HepG2 (cell line): Measurements from ENCODE around the gene TRAF3.

Experiments
- KLF9 ChIP-seq: IDR thresholded peaks from 2 replicates; pipeline ENCODE4 v1.6.1; 2016; ENCODE audit warnings: low read depth
- NFYB ChIP-seq: sonication (generic); formaldehyde crosslinking; IDR thresholded peaks from 2 replicates; pipeline ENCODE4 v1.4.0; 2020; ENCODE audit warnings: missing genetic modification reagents
- RFX5 ChIP-seq: IDR thresholded peaks from 2 replicates; pipeline ENCODE4 v1.6.1; 2011; ENCODE audit warnings: low read depth, low read length, improper control_type of control experiment
- SRF ChIP-seq: IDR thresholded peaks from 2 replicates; pipeline ENCODE4 v1.6.1; 2011; ENCODE audit warnings: mild to moderate bottlenecking, low read depth, low read length, moderate library complexity
- TF ChIP-seq, protein P1 (sequence below): IDR thresholded peaks from 2 replicates; pipeline ENCODE4 v1.6.1; 2016; ENCODE audit warnings: low read depth, control low read depth
- TF ChIP-seq, protein P2 (sequence below): conservative IDR thresholded peaks from 2 replicates; pipeline ENCODE4 v1.6.1; 2018; ENCODE audit warnings: missing genetic modification reagents
- TF ChIP-seq, protein P3 (sequence below): IDR thresholded peaks from 2 replicates; pipeline ENCODE4 v1.6.1; 2012; ENCODE audit warnings: low read depth, low read length, improper control_type of control experiment
- TF ChIP-seq, protein P4 (sequence below): sonication (generic); formaldehyde crosslinking; IDR thresholded peaks from 2 replicates; pipeline ENCODE4 v1.5.0; 2020; ENCODE audit warnings: mild to moderate bottlenecking, missing genetic modification reagents, moderate library complexity
- TF ChIP-seq, protein P5 (sequence below): sonication (generic); formaldehyde crosslinking; IDR thresholded peaks from 2 replicates; pipeline ENCODE4 v1.4.0; 2020; ENCODE audit warnings: missing genetic modification reagents, borderline replicate concordance
- TF ChIP-seq, protein P6 (sequence below): sonication (generic); formaldehyde crosslinking; IDR thresholded peaks from 2 replicates; pipeline ENCODE4 v1.5.0; 2020; ENCODE audit warnings: missing genetic modification reagents
- TF ChIP-seq, protein P7 (sequence below): sonication (generic); formaldehyde crosslinking; IDR thresholded peaks from 2 replicates; pipeline ENCODE4 v1.8.1; 2022; ENCODE audit warnings: low read depth, mild to moderate bottlenecking, missing genetic modification reagents

DNA sequence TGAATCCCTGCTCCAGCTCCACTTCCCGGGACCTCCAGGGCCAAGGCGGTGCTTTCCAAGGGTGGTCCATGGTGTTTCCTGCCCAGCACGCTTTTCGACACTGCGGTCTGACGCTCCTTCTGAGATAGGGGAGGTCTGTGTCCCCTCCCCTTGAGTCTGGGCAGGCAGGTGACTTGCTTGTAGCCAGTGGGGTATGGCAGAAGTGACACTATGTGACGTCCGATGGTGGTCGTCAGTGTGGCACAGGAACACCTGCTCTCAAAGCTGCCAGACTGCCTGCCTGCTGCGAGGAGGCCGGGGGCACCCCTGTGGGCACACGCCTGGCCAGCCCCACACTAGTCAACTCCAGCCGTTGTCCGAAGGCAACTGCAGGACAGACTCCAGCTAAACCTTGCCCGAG lies 16.0 kb upstream of the TRAF3 start:
- TF ChIP-seq, protein P1, sequence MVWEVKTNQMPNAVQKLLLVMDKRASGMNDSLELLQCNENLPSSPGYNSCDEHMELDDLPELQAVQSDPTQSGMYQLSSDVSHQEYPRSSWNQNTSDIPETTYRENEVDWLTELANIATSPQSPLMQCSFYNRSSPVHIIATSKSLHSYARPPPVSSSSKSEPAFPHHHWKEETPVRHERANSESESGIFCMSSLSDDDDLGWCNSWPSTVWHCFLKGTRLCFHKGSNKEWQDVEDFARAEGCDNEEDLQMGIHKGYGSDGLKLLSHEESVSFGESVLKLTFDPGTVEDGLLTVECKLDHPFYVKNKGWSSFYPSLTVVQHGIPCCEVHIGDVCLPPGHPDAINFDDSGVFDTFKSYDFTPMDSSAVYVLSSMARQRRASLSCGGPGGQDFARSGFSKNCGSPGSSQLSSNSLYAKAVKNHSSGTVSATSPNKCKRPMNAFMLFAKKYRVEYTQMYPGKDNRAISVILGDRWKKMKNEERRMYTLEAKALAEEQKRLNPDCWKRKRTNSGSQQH (CRISPR knock-in tag): no peak
- TF ChIP-seq, protein P2, sequence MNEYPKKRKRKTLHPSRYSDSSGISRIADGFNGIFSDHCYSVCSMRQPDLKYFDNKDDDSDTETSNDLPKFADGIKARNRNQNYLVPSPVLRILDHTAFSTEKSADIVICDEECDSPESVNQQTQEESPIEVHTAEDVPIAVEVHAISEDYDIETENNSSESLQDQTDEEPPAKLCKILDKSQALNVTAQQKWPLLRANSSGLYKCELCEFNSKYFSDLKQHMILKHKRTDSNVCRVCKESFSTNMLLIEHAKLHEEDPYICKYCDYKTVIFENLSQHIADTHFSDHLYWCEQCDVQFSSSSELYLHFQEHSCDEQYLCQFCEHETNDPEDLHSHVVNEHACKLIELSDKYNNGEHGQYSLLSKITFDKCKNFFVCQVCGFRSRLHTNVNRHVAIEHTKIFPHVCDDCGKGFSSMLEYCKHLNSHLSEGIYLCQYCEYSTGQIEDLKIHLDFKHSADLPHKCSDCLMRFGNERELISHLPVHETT: no peak
- TF ChIP-seq, protein P3, sequence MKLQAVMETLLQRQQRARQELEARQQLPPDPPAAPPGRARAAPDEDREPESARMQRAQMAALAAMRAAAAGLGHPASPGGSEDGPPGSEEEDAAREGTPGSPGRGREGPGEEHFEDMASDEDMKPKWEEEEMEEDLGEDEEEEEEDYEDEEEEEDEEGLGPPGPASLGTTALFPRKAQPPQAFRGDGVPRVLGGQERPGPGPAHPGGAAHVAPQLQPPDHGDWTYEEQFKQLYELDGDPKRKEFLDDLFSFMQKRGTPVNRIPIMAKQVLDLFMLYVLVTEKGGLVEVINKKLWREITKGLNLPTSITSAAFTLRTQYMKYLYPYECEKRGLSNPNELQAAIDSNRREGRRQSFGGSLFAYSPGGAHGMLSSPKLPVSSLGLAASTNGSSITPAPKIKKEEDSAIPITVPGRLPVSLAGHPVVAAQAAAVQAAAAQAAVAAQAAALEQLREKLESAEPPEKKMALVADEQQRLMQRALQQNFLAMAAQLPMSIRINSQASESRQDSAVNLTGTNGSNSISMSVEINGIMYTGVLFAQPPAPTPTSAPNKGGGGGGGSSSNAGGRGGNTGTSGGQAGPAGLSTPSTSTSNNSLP: no peak
- TF ChIP-seq RFX5 (no peak), SRF (no peak), NFYB (CRISPR knock-in tag) (no peak), KLF9 (CRISPR knock-in tag) (no peak)
- TF ChIP-seq, protein P4, sequence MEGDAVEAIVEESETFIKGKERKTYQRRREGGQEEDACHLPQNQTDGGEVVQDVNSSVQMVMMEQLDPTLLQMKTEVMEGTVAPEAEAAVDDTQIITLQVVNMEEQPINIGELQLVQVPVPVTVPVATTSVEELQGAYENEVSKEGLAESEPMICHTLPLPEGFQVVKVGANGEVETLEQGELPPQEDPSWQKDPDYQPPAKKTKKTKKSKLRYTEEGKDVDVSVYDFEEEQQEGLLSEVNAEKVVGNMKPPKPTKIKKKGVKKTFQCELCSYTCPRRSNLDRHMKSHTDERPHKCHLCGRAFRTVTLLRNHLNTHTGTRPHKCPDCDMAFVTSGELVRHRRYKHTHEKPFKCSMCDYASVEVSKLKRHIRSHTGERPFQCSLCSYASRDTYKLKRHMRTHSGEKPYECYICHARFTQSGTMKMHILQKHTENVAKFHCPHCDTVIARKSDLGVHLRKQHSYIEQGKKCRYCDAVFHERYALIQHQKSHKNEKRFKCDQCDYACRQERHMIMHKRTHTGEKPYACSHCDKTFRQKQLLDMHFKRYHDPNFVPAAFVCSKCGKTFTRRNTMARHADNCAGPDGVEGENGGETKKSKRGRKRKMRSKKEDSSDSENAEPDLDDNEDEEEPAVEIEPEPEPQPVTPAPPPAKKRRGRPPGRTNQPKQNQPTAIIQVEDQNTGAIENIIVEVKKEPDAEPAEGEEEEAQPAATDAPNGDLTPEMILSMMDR (CRISPR knock-in tag): no peak
- TF ChIP-seq, protein P5, sequence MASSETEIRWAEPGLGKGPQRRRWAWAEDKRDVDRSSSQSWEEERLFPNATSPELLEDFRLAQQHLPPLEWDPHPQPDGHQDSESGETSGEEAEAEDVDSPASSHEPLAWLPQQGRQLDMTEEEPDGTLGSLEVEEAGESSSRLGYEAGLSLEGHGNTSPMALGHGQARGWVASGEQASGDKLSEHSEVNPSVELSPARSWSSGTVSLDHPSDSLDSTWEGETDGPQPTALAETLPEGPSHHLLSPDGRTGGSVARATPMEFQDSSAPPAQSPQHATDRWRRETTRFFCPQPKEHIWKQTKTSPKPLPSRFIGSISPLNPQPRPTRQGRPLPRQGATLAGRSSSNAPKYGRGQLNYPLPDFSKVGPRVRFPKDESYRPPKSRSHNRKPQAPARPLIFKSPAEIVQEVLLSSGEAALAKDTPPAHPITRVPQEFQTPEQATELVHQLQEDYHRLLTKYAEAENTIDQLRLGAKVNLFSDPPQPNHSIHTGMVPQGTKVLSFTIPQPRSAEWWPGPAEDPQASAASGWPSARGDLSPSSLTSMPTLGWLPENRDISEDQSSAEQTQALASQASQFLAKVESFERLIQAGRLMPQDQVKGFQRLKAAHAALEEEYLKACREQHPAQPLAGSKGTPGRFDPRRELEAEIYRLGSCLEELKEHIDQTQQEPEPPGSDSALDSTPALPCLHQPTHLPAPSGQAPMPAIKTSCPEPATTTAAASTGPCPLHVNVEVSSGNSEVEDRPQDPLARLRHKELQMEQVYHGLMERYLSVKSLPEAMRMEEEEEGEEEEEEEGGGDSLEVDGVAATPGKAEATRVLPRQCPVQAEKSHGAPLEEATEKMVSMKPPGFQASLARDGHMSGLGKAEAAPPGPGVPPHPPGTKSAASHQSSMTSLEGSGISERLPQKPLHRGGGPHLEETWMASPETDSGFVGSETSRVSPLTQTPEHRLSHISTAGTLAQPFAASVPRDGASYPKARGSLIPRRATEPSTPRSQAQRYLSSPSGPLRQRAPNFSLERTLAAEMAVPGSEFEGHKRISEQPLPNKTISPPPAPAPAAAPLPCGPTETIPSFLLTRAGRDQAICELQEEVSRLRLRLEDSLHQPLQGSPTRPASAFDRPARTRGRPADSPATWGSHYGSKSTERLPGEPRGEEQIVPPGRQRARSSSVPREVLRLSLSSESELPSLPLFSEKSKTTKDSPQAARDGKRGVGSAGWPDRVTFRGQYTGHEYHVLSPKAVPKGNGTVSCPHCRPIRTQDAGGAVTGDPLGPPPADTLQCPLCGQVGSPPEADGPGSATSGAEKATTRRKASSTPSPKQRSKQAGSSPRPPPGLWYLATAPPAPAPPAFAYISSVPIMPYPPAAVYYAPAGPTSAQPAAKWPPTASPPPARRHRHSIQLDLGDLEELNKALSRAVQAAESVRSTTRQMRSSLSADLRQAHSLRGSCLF: no peak
- TF ChIP-seq, protein P6, sequence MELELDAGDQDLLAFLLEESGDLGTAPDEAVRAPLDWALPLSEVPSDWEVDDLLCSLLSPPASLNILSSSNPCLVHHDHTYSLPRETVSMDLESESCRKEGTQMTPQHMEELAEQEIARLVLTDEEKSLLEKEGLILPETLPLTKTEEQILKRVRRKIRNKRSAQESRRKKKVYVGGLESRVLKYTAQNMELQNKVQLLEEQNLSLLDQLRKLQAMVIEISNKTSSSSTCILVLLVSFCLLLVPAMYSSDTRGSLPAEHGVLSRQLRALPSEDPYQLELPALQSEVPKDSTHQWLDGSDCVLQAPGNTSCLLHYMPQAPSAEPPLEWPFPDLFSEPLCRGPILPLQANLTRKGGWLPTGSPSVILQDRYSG (CRISPR knock-in tag): no peak
- TF ChIP-seq, protein P7, sequence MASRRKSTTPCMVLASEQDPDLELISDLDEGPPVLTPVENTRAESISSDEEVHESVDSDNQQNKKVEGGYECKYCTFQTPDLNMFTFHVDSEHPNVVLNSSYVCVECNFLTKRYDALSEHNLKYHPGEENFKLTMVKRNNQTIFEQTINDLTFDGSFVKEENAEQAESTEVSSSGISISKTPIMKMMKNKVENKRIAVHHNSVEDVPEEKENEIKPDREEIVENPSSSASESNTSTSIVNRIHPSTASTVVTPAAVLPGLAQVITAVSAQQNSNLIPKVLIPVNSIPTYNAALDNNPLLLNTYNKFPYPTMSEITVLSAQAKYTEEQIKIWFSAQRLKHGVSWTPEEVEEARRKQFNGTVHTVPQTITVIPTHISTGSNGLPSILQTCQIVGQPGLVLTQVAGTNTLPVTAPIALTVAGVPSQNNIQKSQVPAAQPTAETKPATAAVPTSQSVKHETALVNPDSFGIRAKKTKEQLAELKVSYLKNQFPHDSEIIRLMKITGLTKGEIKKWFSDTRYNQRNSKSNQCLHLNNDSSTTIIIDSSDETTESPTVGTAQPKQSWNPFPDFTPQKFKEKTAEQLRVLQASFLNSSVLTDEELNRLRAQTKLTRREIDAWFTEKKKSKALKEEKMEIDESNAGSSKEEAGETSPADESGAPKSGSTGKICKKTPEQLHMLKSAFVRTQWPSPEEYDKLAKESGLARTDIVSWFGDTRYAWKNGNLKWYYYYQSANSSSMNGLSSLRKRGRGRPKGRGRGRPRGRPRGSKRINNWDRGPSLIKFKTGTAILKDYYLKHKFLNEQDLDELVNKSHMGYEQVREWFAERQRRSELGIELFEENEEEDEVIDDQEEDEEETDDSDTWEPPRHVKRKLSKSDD (CRISPR knock-in tag): no peak
